GM23338 (cell line): ENCODE results near the gene TRAPPC12. TPM values are rescaled to one million over a fixed set of nuclear protein-coding genes. Genes with fewer than 3 reads are reported as not detected.

ENCODE experiments used
- ATAC-seq: fragments of 200-7000 bp; cut with Tn5 transposase; 3 replicates; pipeline ENCODE4 v1.9.1; 2020
- DNase-seq: peaks from one replicate; pipeline ENCODE4 v3.0.0-alpha.2; 2015; ENCODE audit warnings: low spot score
- H2AFZ ChIP-seq: fragments of 200-600 bp; sonication (generic); 2 replicates; pipeline ENCODE4 v1.8.0; 2016; ENCODE audit warnings: antibody characterized with exemption, mild to moderate bottlenecking, moderate library complexity
- H3F3A ChIP-seq: fragments of 200-600 bp; sonication (generic); replicated peaks from 2 replicates; pipeline ENCODE4 v1.8.0; 2017; ENCODE audit warnings: antibody characterized with exemption, mixed run types, low read depth
- H3K27ac ChIP-seq: fragments of 200-600 bp; sonication (generic); 2 replicates; pipeline ENCODE4 v1.6.1; 2016; ENCODE audit warnings: low read depth
- H3K27me3 ChIP-seq: fragments of 200-600 bp; sonication (generic); 2 replicates; pipeline ENCODE4 v1.8.0; 2016; ENCODE audit warnings: mild to moderate bottlenecking, mixed run types, moderate library complexity; ENCODE audit not compliant: insufficient read depth
- H3K36me3 ChIP-seq: fragments of 200-600 bp; sonication (generic); 2 replicates; pipeline ENCODE4 v1.8.0; 2016; ENCODE audit warnings: mild to moderate bottlenecking; ENCODE audit not compliant: insufficient read depth
- H3K4me1 ChIP-seq: fragments of 200-600 bp; sonication (generic); 2 replicates; pipeline ENCODE4 v1.8.0; 2016; ENCODE audit warnings: mild to moderate bottlenecking, moderate library complexity; ENCODE audit not compliant: insufficient read depth
- H3K4me2 ChIP-seq: fragments of 200-600 bp; sonication (generic); 2 replicates; pipeline ENCODE4 v1.7.1; 2017; ENCODE audit warnings: mixed run types
- H3K4me3 ChIP-seq: fragments of 200-600 bp; sonication (generic); 2 replicates; pipeline ENCODE4 v1.6.1; 2016; ENCODE audit warnings: mixed run types
- H3K79me2 ChIP-seq: fragments of 200-600 bp; sonication (generic); replicated peaks from 2 replicates; pipeline ENCODE4 v1.8.0; 2017; ENCODE audit warnings: mild to moderate bottlenecking; ENCODE audit not compliant: insufficient read depth
- H3K9me2 ChIP-seq: fragments of 200-600 bp; sonication (generic); 2 replicates; pipeline ENCODE4 v1.8.0; 2017; ENCODE audit not compliant: insufficient read depth
- H4K20me1 ChIP-seq: fragments of 200-600 bp; sonication (generic); replicated peaks from 2 replicates; pipeline ENCODE4 v1.8.0; 2017; ENCODE audit warnings: mild to moderate bottlenecking; ENCODE audit not compliant: insufficient read depth
- H3K27ac Mint-ChIP-seq: 2 replicates; pipeline ENCODE4 v1.8.0; 2020; ENCODE audit warnings: inconsistent platforms, mild to moderate bottlenecking, moderate library complexity, mixed read lengths
- H3K27me3 Mint-ChIP-seq: 3 replicates; pipeline ENCODE4 v1.8.0; 2022; ENCODE audit warnings: low read depth, mild to moderate bottlenecking, moderate library complexity, mixed read lengths, inconsistent platforms; ENCODE audit not compliant: insufficient read depth, poor library complexity
- H3K36me3 Mint-ChIP-seq: 3 replicates; pipeline ENCODE4 v1.8.0; 2021; ENCODE audit warnings: low read depth, mild to moderate bottlenecking, inconsistent platforms, moderate library complexity, mixed read lengths
- H3K4me1 Mint-ChIP-seq: 3 replicates; pipeline ENCODE4 v1.8.0; 2020; ENCODE audit warnings: mild to moderate bottlenecking, inconsistent platforms, mixed read lengths
- H3K4me3 Mint-ChIP-seq: 3 replicates; pipeline ENCODE4 v1.8.0; 2021; ENCODE audit warnings: moderate library complexity, mild to moderate bottlenecking, inconsistent platforms, mixed read lengths
- H3K9me3 Mint-ChIP-seq: 3 replicates; pipeline ENCODE4 v1.8.0; 2020; ENCODE audit warnings: moderate library complexity, mild to moderate bottlenecking, inconsistent platforms, mixed read lengths
- CREB1 ChIP-seq: fragments of 250-450 bp; sonication (Bioruptor Pico); IDR thresholded peaks from 2 replicates; pipeline ENCODE4 v1.5.0; 2020; ENCODE audit warnings: low read depth, mild to moderate bottlenecking, moderate library complexity
- EZH2 ChIP-seq: fragments of 200-600 bp; sonication (generic); IDR thresholded peaks from one replicate; pipeline ENCODE4 v1.8.0; 2017; ENCODE audit warnings: antibody characterized with exemption, mild to moderate bottlenecking, low read depth; ENCODE audit not compliant: unreplicated experiment
- EZH2phosphoT487 ChIP-seq: fragments of 200-600 bp; sonication (generic); IDR thresholded peaks from one replicate; pipeline ENCODE4 v1.8.1; 2018; ENCODE audit warnings: antibody characterized with exemption; ENCODE audit not compliant: unreplicated experiment
- JUNB ChIP-seq: IDR thresholded peaks from one replicate; pipeline ENCODE4 v1.6.1; 2016; ENCODE audit warnings: antibody characterized with exemption; ENCODE audit not compliant: unreplicated experiment
- NANOG ChIP-seq: IDR thresholded peaks from 2 replicates; pipeline ENCODE4 v1.6.1; 2016; ENCODE audit warnings: antibody characterized with exemption, borderline replicate concordance
- POLR2AphosphoS5 ChIP-seq: IDR thresholded peaks from 2 replicates; pipeline ENCODE4 v1.6.1; 2016; ENCODE audit warnings: antibody characterized with exemption, low read depth
- STAT1 ChIP-seq: IDR thresholded peaks from one replicate; pipeline ENCODE4 v1.6.1; 2016; ENCODE audit warnings: antibody characterized with exemption; ENCODE audit not compliant: unreplicated experiment
- ZNF114 ChIP-seq: fragments of 250-450 bp; sonication (Bioruptor Pico); IDR thresholded peaks from 2 replicates; pipeline ENCODE4 v1.5.0; 2020; ENCODE audit warnings: mild to moderate bottlenecking, moderate library complexity
- ZNF331 ChIP-seq: fragments of 250-450 bp; sonication (Bioruptor Pico); IDR thresholded peaks from 2 replicates; pipeline ENCODE4 v1.5.0; 2020; ENCODE audit warnings: low read depth, mild to moderate bottlenecking, moderate library complexity
- polyA plus RNA-seq: library from polyadenylated mRNA; unstranded; fragments of >200 nt; fragmentation: Nextera tagmentation; extraction: Ambion mirVana; gene quantifications from 2 replicates; pipeline ENCODE4 v1.2.1, GENCODE V29; 2016
- total RNA-seq: library from RNA; depleted of rRNA; stranded (reverse); fragments of >200 nt; shearing (Covaris generic); gene quantifications from 2 replicates; pipeline ENCODE4 v1.2.3, GENCODE V29; 2014
- TF ChIP-seq, protein P1 (sequence below): fragments of 250-450 bp; sonication (Bioruptor Pico); IDR thresholded peaks from 2 replicates; pipeline ENCODE4 v1.5.0; 2020; ENCODE audit warnings: mild to moderate bottlenecking, moderate library complexity
- TF ChIP-seq, protein P2 (sequence below): IDR thresholded peaks from one replicate; pipeline ENCODE4 v1.6.1; 2018; ENCODE audit warnings: antibody characterized with exemption; ENCODE audit not compliant: unreplicated experiment
- TF ChIP-seq, protein P3 (sequence below): IDR thresholded peaks from 2 replicates; pipeline ENCODE4 v1.6.1; 2016; ENCODE audit warnings: antibody characterized with exemption
- TF ChIP-seq, protein P4 (sequence below), 2 experiments: fragments of 200-600 bp in 1 of 2; sonication (generic) in 1 of 2; conservative IDR thresholded peaks; 2 replicates each; pipeline versions ENCODE4 v1.5.1 to v1.6.1; 2016 to 2017; ENCODE audit warnings: antibody characterized with exemption in 2 of 2, low read depth in 2 of 2, mild to moderate bottlenecking in 2 of 2, moderate library complexity in 1 of 2

Gene TRAPPC12
- total and polyA plus RNA-seq, 2 experiments from 2014 or later = 48.9 to 57.7 TPM

DNA sequence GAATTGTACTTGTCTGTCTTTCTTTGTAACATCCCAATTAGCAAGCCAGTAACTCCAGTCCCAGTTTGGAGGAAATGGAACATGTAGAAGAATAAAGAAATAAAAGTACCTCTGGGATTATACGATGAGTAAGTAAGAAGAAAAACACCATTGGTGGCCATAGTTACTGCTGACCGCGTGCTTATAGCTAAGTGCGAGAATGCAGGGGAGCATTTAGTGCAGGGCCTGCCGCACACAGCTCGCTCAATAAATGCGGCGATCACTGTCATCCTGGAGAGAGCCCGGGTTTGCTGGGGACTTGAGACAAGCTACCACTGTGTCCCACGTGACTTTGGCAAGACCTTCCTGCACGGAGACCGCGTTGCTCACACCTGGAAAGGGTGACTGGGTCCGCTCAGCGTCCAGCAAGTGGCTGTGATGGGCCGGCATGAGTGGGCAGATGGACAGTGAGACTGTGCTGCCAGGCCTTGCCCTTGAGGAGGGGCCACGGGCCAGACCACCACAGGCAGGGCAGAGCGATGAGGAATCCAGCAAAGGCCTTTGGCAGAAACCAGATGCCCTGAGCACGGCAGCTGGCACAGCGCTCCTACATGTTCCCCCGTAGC lies 85.0 kb downstream of the TRAPPC12 start:
- H3K36me3 ChIP-seq = no peaks in the 10 kb centered on the region
- no peak overlapping the region for H3K4me2 ChIP-seq
- no peak overlapping the region for H3K4me3 Mint-ChIP-seq
- ATAC-seq (no peak), DNase-seq (no peak)
- no peak overlapping the region for H3K27ac ChIP-seq
- H4K20me1 ChIP-seq = no peaks in the 10 kb centered on the region
- no peaks in the 10 kb centered on the region for H3K27me3 ChIP-seq
- no peaks in the 10 kb centered on the region for H3K4me1 ChIP-seq
- H3K4me3 ChIP-seq = no peak overlapping the region
- H3K9me2 ChIP-seq = no peaks in the 10 kb centered on the region
- H3K79me2 ChIP-seq = no peaks in the 10 kb centered on the region
- no peak overlapping the region for H2AFZ ChIP-seq
- no peaks in the 10 kb centered on the region for H3F3A ChIP-seq
- peaks cover 28% of the 10 kb centered on the region for H3K4me1 Mint-ChIP-seq
- peaks cover 23% of the 10 kb centered on the region for H3K36me3 Mint-ChIP-seq
- no peaks in the 10 kb centered on the region for H3K9me3 Mint-ChIP-seq
- peak overlapping the region; percentile 77 for H3K27ac Mint-ChIP-seq
- peaks cover 10% of the 10 kb centered on the region for H3K27me3 Mint-ChIP-seq
- TF ChIP-seq, protein P1, sequence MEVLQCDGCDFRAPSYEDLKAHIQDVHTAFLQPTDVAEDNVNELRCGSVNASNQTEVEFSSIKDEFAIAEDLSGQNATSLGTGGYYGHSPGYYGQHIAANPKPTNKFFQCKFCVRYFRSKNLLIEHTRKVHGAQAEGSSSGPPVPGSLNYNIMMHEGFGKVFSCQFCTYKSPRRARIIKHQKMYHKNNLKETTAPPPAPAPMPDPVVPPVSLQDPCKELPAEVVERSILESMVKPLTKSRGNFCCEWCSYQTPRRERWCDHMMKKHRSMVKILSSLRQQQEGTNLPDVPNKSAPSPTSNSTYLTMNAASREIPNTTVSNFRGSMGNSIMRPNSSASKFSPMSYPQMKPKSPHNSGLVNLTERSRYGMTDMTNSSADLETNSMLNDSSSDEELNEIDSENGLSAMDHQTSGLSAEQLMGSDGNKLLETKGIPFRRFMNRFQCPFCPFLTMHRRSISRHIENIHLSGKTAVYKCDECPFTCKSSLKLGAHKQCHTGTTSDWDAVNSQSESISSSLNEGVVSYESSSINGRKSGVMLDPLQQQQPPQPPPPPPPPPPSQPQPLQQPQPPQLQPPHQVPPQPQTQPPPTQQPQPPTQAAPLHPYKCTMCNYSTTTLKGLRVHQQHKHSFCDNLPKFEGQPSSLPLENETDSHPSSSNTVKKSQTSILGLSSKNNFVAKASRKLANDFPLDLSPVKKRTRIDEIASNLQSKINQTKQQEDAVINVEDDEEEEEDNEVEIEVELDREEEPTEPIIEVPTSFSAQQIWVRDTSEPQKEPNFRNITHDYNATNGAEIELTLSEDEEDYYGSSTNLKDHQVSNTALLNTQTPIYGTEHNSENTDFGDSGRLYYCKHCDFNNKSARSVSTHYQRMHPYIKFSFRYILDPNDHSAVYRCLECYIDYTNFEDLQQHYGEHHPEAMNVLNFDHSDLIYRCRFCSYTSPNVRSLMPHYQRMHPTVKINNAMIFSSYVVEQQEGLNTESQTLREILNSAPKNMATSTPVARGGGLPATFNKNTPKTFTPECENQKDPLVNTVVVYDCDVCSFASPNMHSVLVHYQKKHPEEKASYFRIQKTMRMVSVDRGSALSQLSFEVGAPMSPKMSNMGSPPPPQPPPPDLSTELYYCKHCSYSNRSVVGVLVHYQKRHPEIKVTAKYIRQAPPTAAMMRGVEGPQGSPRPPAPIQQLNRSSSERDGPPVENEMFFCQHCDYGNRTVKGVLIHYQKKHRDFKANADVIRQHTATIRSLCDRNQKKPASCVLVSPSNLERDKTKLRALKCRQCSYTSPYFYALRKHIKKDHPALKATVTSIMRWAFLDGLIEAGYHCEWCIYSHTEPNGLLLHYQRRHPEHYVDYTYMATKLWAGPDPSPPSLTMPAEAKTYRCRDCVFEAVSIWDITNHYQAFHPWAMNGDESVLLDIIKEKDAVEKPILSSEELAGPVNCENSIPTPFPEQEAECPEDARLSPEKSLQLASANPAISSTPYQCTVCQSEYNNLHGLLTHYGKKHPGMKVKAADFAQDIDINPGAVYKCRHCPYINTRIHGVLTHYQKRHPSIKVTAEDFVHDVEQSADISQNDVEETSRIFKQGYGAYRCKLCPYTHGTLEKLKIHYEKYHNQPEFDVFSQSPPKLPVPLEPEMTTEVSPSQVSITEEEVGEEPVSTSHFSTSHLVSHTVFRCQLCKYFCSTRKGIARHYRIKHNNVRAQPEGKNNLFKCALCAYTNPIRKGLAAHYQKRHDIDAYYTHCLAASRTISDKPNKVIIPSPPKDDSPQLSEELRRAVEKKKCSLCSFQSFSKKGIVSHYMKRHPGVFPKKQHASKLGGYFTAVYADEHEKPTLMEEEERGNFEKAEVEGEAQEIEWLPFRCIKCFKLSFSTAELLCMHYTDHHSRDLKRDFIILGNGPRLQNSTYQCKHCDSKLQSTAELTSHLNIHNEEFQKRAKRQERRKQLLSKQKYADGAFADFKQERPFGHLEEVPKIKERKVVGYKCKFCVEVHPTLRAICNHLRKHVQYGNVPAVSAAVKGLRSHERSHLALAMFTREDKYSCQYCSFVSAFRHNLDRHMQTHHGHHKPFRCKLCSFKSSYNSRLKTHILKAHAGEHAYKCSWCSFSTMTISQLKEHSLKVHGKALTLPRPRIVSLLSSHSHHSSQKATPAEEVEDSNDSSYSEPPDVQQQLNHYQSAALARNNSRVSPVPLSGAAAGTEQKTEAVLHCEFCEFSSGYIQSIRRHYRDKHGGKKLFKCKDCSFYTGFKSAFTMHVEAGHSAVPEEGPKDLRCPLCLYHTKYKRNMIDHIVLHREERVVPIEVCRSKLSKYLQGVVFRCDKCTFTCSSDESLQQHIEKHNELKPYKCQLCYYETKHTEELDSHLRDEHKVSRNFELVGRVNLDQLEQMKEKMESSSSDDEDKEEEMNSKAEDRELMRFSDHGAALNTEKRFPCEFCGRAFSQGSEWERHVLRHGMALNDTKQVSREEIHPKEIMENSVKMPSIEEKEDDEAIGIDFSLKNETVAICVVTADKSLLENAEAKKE (CRISPR knock-in tag) = no peak
- TF ChIP-seq CREB1 (CRISPR knock-in tag) (no peak), ZNF331 (no peak), POLR2AphosphoS5 (no peak), EZH2 (no peak), NANOG (no peak), STAT1 (no peak), JUNB (no peak), EZH2phosphoT487 (no peak), ZNF114 (CRISPR knock-in tag) (no peak)
- TF ChIP-seq, protein P2, sequence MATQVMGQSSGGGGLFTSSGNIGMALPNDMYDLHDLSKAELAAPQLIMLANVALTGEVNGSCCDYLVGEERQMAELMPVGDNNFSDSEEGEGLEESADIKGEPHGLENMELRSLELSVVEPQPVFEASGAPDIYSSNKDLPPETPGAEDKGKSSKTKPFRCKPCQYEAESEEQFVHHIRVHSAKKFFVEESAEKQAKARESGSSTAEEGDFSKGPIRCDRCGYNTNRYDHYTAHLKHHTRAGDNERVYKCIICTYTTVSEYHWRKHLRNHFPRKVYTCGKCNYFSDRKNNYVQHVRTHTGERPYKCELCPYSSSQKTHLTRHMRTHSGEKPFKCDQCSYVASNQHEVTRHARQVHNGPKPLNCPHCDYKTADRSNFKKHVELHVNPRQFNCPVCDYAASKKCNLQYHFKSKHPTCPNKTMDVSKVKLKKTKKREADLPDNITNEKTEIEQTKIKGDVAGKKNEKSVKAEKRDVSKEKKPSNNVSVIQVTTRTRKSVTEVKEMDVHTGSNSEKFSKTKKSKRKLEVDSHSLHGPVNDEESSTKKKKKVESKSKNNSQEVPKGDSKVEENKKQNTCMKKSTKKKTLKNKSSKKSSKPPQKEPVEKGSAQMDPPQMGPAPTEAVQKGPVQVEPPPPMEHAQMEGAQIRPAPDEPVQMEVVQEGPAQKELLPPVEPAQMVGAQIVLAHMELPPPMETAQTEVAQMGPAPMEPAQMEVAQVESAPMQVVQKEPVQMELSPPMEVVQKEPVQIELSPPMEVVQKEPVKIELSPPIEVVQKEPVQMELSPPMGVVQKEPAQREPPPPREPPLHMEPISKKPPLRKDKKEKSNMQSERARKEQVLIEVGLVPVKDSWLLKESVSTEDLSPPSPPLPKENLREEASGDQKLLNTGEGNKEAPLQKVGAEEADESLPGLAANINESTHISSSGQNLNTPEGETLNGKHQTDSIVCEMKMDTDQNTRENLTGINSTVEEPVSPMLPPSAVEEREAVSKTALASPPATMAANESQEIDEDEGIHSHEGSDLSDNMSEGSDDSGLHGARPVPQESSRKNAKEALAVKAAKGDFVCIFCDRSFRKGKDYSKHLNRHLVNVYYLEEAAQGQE = no peak
- TF ChIP-seq, protein P3, sequence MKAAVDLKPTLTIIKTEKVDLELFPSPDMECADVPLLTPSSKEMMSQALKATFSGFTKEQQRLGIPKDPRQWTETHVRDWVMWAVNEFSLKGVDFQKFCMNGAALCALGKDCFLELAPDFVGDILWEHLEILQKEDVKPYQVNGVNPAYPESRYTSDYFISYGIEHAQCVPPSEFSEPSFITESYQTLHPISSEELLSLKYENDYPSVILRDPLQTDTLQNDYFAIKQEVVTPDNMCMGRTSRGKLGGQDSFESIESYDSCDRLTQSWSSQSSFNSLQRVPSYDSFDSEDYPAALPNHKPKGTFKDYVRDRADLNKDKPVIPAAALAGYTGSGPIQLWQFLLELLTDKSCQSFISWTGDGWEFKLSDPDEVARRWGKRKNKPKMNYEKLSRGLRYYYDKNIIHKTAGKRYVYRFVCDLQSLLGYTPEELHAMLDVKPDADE = no peak
- TF ChIP-seq, protein P4, sequence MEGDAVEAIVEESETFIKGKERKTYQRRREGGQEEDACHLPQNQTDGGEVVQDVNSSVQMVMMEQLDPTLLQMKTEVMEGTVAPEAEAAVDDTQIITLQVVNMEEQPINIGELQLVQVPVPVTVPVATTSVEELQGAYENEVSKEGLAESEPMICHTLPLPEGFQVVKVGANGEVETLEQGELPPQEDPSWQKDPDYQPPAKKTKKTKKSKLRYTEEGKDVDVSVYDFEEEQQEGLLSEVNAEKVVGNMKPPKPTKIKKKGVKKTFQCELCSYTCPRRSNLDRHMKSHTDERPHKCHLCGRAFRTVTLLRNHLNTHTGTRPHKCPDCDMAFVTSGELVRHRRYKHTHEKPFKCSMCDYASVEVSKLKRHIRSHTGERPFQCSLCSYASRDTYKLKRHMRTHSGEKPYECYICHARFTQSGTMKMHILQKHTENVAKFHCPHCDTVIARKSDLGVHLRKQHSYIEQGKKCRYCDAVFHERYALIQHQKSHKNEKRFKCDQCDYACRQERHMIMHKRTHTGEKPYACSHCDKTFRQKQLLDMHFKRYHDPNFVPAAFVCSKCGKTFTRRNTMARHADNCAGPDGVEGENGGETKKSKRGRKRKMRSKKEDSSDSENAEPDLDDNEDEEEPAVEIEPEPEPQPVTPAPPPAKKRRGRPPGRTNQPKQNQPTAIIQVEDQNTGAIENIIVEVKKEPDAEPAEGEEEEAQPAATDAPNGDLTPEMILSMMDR (conservative IDR thresholded peaks at IDR 0.05; ENCODE audit: low read depth in 2 of 2) = no peak
